GM12878 (cell line): ENCODE measurements around the gene LAP3.

ENCODE experiments used
- ASH2L ChIP-seq: fragments of 300-600, 200-600 bp; sonication (generic); IDR thresholded peaks from 2 replicates; pipeline ENCODE4 v1.6.1; 2017; ENCODE audit warnings: low read depth, mild to moderate bottlenecking, borderline replicate concordance
- EED ChIP-seq: sonication (generic); IDR thresholded peaks from 2 replicates; pipeline ENCODE4 v1.6.1; 2016; ENCODE audit warnings: antibody characterized with exemption, low read depth
- EP300 ChIP-seq, 2 experiments: fragments of 150-350 bp in 1 of 2; IDR thresholded peaks; 2 replicates each; pipeline ENCODE4 v1.6.1; 2011 to 2012; ENCODE audit warnings: low read depth in 2 of 2, low read length in 2 of 2, borderline replicate concordance in 1 of 2, improper control_type of control experiment in 1 of 2, inconsistent platforms in 1 of 2; ENCODE audit not compliant: control insufficient read depth in 1 of 2
- HDAC2 ChIP-seq: fragments of 200-600 bp; sonication (generic); IDR thresholded peaks from 2 replicates; pipeline ENCODE4 v1.6.1; 2017
- NFYB ChIP-seq: IDR thresholded peaks from 2 replicates; pipeline ENCODE4 v1.6.1; 2011; ENCODE audit warnings: low read depth, mild to moderate bottlenecking, low read length, improper control_type of control experiment, moderate library complexity; ENCODE audit not compliant: insufficient read depth
- SMAD1 ChIP-seq: fragments of 450-650 bp; IDR thresholded peaks from 2 replicates; pipeline ENCODE4 v1.6.1; 2018; ENCODE audit warnings: mild to moderate bottlenecking, low read depth; ENCODE audit not compliant: partially characterized antibody
- SMC3 ChIP-seq: IDR thresholded peaks from 2 replicates; pipeline ENCODE4 v1.6.1; 2011; ENCODE audit warnings: low read length, improper control_type of control experiment, borderline replicate concordance
- TF ChIP-seq, protein P1 (sequence below), 3 experiments: IDR thresholded peaks in 2 of 3; conservative IDR thresholded peaks in 1 of 3; 2 replicates each; pipeline ENCODE4 v1.5.1; 2011; ENCODE audit warnings: low read depth in 3 of 3, low read length in 3 of 3, mild to moderate bottlenecking in 3 of 3, control low read depth in 2 of 3, moderate library complexity in 2 of 3, inconsistent platforms in 1 of 3, mixed read lengths in 1 of 3; ENCODE audit not compliant: control insufficient read depth in 2 of 3, insufficient read depth in 1 of 3; ENCODE audit errors: extremely low read depth in 1 of 3
- TF ChIP-seq, protein P2 (sequence below): IDR thresholded peaks from 2 replicates; pipeline ENCODE4 v1.6.1; 2011; ENCODE audit warnings: borderline replicate concordance, low read depth, mild to moderate bottlenecking, moderate library complexity, mixed read lengths, low read length; ENCODE audit not compliant: insufficient read depth; ENCODE audit errors: extremely low read length
- TF ChIP-seq, protein P3 (sequence below): fragments of 450-650 bp; IDR thresholded peaks from 2 replicates; pipeline ENCODE4 v1.6.1; 2016; ENCODE audit warnings: mild to moderate bottlenecking, moderate library complexity, borderline replicate concordance

DNA sequence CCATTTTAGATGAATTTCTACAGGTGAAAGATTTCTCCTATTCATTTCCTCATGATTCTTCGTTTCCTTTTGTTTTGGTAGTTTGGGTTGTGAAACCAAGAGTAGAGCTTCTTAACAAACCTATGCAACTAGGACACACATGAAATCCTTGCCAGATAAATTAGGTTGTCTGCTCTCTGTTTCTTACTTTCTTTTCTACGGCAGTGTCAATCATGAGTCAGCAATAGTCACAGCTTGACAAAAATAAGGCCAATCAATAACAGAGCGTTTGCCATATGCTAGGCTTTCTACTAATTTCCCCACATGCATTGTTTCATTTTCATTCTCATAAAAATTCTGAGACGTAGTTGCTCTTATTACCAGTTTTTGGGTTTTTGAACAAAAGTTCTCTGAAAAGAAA, 41.8 kb upstream of the LAP3 start:
- no peak for TF ChIP-seq SMC3
- TF ChIP-seq, protein P1, sequence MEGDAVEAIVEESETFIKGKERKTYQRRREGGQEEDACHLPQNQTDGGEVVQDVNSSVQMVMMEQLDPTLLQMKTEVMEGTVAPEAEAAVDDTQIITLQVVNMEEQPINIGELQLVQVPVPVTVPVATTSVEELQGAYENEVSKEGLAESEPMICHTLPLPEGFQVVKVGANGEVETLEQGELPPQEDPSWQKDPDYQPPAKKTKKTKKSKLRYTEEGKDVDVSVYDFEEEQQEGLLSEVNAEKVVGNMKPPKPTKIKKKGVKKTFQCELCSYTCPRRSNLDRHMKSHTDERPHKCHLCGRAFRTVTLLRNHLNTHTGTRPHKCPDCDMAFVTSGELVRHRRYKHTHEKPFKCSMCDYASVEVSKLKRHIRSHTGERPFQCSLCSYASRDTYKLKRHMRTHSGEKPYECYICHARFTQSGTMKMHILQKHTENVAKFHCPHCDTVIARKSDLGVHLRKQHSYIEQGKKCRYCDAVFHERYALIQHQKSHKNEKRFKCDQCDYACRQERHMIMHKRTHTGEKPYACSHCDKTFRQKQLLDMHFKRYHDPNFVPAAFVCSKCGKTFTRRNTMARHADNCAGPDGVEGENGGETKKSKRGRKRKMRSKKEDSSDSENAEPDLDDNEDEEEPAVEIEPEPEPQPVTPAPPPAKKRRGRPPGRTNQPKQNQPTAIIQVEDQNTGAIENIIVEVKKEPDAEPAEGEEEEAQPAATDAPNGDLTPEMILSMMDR (IDR thresholded peaks at IDR 0.05 in 2 of 3, conservative IDR thresholded peaks at IDR 0.05 in 1 of 3; ENCODE audit: control insufficient read depth in 2 of 3, extremely low read depth in 1 of 3, insufficient read depth in 1 of 3, low read depth in 3 of 3, low read length in 3 of 3) = no peak
- no peak for TF ChIP-seq HDAC2
- no peak for TF ChIP-seq SMAD1
- no peak for TF ChIP-seq EP300 (IDR thresholded peaks at IDR 0.05; ENCODE audit: borderline replicate concordance in 1 of 2, control insufficient read depth in 1 of 2, low read depth in 2 of 2, low read length in 2 of 2)
- TF ChIP-seq ASH2L = no peak
- TF ChIP-seq, protein P2, sequence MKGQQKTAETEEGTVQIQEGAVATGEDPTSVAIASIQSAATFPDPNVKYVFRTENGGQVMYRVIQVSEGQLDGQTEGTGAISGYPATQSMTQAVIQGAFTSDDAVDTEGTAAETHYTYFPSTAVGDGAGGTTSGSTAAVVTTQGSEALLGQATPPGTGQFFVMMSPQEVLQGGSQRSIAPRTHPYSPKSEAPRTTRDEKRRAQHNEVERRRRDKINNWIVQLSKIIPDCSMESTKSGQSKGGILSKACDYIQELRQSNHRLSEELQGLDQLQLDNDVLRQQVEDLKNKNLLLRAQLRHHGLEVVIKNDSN = no peak
- TF ChIP-seq EED = no peak
- TF ChIP-seq NFYB = no peak
- TF ChIP-seq, protein P3, sequence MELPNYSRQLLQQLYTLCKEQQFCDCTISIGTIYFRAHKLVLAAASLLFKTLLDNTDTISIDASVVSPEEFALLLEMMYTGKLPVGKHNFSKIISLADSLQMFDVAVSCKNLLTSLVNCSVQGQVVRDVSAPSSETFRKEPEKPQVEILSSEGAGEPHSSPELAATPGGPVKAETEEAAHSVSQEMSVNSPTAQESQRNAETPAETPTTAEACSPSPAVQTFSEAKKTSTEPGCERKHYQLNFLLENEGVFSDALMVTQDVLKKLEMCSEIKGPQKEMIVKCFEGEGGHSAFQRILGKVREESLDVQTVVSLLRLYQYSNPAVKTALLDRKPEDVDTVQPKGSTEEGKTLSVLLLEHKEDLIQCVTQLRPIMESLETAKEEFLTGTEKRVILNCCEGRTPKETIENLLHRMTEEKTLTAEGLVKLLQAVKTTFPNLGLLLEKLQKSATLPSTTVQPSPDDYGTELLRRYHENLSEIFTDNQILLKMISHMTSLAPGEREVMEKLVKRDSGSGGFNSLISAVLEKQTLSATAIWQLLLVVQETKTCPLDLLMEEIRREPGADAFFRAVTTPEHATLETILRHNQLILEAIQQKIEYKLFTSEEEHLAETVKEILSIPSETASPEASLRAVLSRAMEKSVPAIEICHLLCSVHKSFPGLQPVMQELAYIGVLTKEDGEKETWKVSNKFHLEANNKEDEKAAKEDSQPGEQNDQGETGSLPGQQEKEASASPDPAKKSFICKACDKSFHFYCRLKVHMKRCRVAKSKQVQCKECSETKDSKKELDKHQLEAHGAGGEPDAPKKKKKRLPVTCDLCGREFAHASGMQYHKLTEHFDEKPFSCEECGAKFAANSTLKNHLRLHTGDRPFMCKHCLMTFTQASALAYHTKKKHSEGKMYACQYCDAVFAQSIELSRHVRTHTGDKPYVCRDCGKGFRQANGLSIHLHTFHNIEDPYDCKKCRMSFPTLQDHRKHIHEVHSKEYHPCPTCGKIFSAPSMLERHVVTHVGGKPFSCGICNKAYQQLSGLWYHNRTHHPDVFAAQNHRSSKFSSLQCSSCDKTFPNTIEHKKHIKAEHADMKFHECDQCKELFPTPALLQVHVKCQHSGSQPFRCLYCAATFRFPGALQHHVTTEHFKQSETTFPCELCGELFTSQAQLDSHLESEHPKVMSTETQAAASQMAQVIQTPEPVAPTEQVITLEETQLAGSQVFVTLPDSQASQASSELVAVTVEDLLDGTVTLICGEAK = no peak
